Measurements from ENCODE around the gene ARAP2. TPM values are rescaled to one million over a fixed set of nuclear protein-coding genes. Genes with fewer than 3 reads are reported as not detected.

The ARAP2 gene
- 10 to 100 TPM; 63.7 to 70.3 TPM for total RNA-seq

- H3K27me3 Mint-ChIP-seq: peaks cover 5% of the 10 kb centered on the region
- peak; percentile 81 for ATAC-seq (ENCODE audit: low read depth)
- peaks cover 17% of the 10 kb centered on the region for H3K36me3 Mint-ChIP-seq
- peak; percentile 85 for DNase-seq
- POLR2A ChIA-PET: interaction anchor here (0.5 to 4.3 kb wide), 18 partner anchors 10 to 155 kb away, joined by 3 to 47 read pairs (median 4); no protein-coding TSS in a partner anchor
- peak within 1 kb of the TSS; percentile 80 for H3K27ac Mint-ChIP-seq
- H3K4me3 Mint-ChIP-seq: peak within 1 kb of the TSS; percentile 82
- peaks cover 20% of the 10 kb centered on the region for H3K4me1 Mint-ChIP-seq
- H3K9me3 Mint-ChIP-seq: peaks cover under 1% of the 10 kb centered on the region
These were observed at the start of gene ARAP2 for GRCh38 chr4:36244257-36245082. Gene ARAP2 (minus strand): TSS chr4:36244514. CDS start chr4:36229486, 15,028 bp downstream.

- Mint-ChIP-seq H3K4me1 (peaks cover 8% of the 10 kb centered on the region), H3K4me3 (no peak overlapping the region), H3K27ac (no peak overlapping the region), H3K9me3 (peaks cover 6% of the 10 kb centered on the region), H3K27me3 (peaks cover 12% of the 10 kb centered on the region), H3K36me3 (peaks cover 7% of the 10 kb centered on the region)
- no peak for DNase-seq
- ATAC-seq (ENCODE audit: low read depth): no peak
- POLR2A ChIA-PET: no interaction called here
These were observed 48.4 kb upstream of the ARAP2 start for GRCh38 chr4:36292556-36293188.

GRCh38 chr4:36290641-36291040, 46.3 kb upstream of the ARAP2 start:
- H3K27ac Mint-ChIP-seq: no peak overlapping the region
- DNase-seq (no peak), ATAC-seq (ENCODE audit: low read depth) (no peak)
- peaks cover 24% of the 10 kb centered on the region for H3K4me1 Mint-ChIP-seq
- peaks cover 13% of the 10 kb centered on the region for H3K36me3 Mint-ChIP-seq
- H3K4me3 Mint-ChIP-seq: no peak overlapping the region
- POLR2A ChIA-PET: no interaction called here
- H3K27me3 Mint-ChIP-seq: peaks cover 7% of the 10 kb centered on the region
- peaks cover 10% of the 10 kb centered on the region for H3K9me3 Mint-ChIP-seq

- Mint-ChIP-seq H3K27me3 (peaks cover 7% of the 10 kb centered on the region), H3K36me3 (peaks cover 18% of the 10 kb centered on the region), H3K9me3 (peaks cover 10% of the 10 kb centered on the region), H3K27ac (no peak overlapping the region), H3K4me1 (peaks cover 37% of the 10 kb centered on the region), H3K4me3 (no peak overlapping the region)
- no peak for DNase-seq
- POLR2A ChIA-PET: no interaction called here
- ATAC-seq (ENCODE audit: low read depth): no peak
These were observed 44.6 kb upstream of the ARAP2 start for GRCh38 chr4:36288731-36289426.

- ATAC-seq (ENCODE audit: low read depth): peak; percentile 32
- Mint-ChIP-seq H3K4me3 (peak overlapping the region; percentile 69), H3K27me3 (peaks cover 7% of the 10 kb centered on the region), H3K9me3 (peaks cover 16% of the 10 kb centered on the region), H3K36me3 (peaks cover 17% of the 10 kb centered on the region), H3K27ac (peak overlapping the region; percentile 93), H3K4me1 (peaks cover 35% of the 10 kb centered on the region)
- POLR2A ChIA-PET: interaction anchor here (0.7 to 2.3 kb wide), 7 partner anchors 12 to 99 kb away, joined by 3 to 14 read pairs (median 4); partner anchors contain the start of gene ARAP2
- no peak for DNase-seq
These were observed 42.2 kb upstream of the ARAP2 start for GRCh38 chr4:36286481-36286871.

- POLR2A ChIA-PET: interaction anchor here (0.7 to 2.3 kb wide), 8 partner anchors 11 to 100 kb away, joined by 3 to 14 read pairs (median 4); partner anchors contain the start of gene ARAP2
- no peak for DNase-seq
- H3K27me3 Mint-ChIP-seq: peaks cover 7% of the 10 kb centered on the region
- peaks cover 39% of the 10 kb centered on the region for H3K4me1 Mint-ChIP-seq
- peaks cover 20% of the 10 kb centered on the region for H3K36me3 Mint-ChIP-seq
- H3K27ac Mint-ChIP-seq: peak overlapping the region; percentile 93
- H3K9me3 Mint-ChIP-seq: peaks cover 13% of the 10 kb centered on the region
- peak overlapping the region; percentile 69 for H3K4me3 Mint-ChIP-seq
- peak; percentile 99 for ATAC-seq (ENCODE audit: low read depth)
These were observed 41.6 kb upstream of the ARAP2 start for GRCh38 chr4:36285784-36286480.

GRCh38 chr4:36283912-36284465, 39.7 kb upstream of the ARAP2 start:
- Mint-ChIP-seq H3K27me3 (peaks cover 2% of the 10 kb centered on the region), H3K27ac (peak overlapping the region; percentile 57), H3K4me1 (peaks cover 51% of the 10 kb centered on the region), H3K9me3 (peaks cover 13% of the 10 kb centered on the region), H3K4me3 (no peak overlapping the region), H3K36me3 (peaks cover 17% of the 10 kb centered on the region)
- ATAC-seq (ENCODE audit: low read depth) (no peak), DNase-seq (no peak)
- POLR2A ChIA-PET: interaction anchor here (1.1 kb wide), 1 partner anchor 40 kb away, joined by 3 read pairs; the partner anchor contains the start of gene ARAP2

- peaks cover 14% of the 10 kb centered on the region for H3K36me3 Mint-ChIP-seq
- ATAC-seq (ENCODE audit: low read depth) (no peak), DNase-seq (no peak)
- POLR2A ChIA-PET: no interaction called here
- peaks cover 9% of the 10 kb centered on the region for H3K9me3 Mint-ChIP-seq
- no peak overlapping the region for H3K27ac Mint-ChIP-seq
- H3K4me3 Mint-ChIP-seq: no peak overlapping the region
- peaks cover 5% of the 10 kb centered on the region for H3K27me3 Mint-ChIP-seq
- H3K4me1 Mint-ChIP-seq: peaks cover 54% of the 10 kb centered on the region
These were observed 38.3 kb upstream of the ARAP2 start for GRCh38 chr4:36282503-36283030.

GRCh38 chr4:36281384-36282106, 37.2 kb upstream of the ARAP2 start, which contains the start of gene DTHD1:
Gene DTHD1 (plus strand): TSS chr4:36281616. CDS start chr4:36281759, 143 bp downstream.
- POLR2A ChIA-PET: interaction anchor here (0.8 to 1.2 kb wide), 2 partner anchors 13 to 29 kb away, joined by 3 to 4 read pairs; no protein-coding TSS in a partner anchor
- Mint-ChIP-seq H3K36me3 (peaks cover 13% of the 10 kb centered on the region), H3K4me3 (no peak within 1 kb of the TSS), H3K4me1 (peaks cover 49% of the 10 kb centered on the region), H3K27me3 (peaks cover 5% of the 10 kb centered on the region), H3K27ac (no peak within 1 kb of the TSS), H3K9me3 (peaks cover 5% of the 10 kb centered on the region)
- no peak for ATAC-seq (ENCODE audit: low read depth)
- DNase-seq: no peak

- Mint-ChIP-seq H3K9me3 (peaks cover 5% of the 10 kb centered on the region), H3K27ac (no peak overlapping the region), H3K27me3 (peaks cover 5% of the 10 kb centered on the region), H3K4me1 (peaks cover 40% of the 10 kb centered on the region), H3K4me3 (no peak overlapping the region), H3K36me3 (peaks cover 10% of the 10 kb centered on the region)
- POLR2A ChIA-PET: no interaction called here
- ATAC-seq (ENCODE audit: low read depth): no peak
- no peak for DNase-seq
These were observed 36.2 kb upstream of the ARAP2 start for GRCh38 chr4:36280555-36280954.

GRCh38 chr4:36278789-36279188, 34.5 kb upstream of the ARAP2 start:
- POLR2A ChIA-PET: no interaction called here
- Mint-ChIP-seq H3K36me3 (peaks cover 6% of the 10 kb centered on the region), H3K4me1 (peaks cover 26% of the 10 kb centered on the region), H3K4me3 (no peak overlapping the region), H3K9me3 (peaks cover 5% of the 10 kb centered on the region), H3K27ac (no peak overlapping the region), H3K27me3 (peaks cover 5% of the 10 kb centered on the region)
- ATAC-seq (ENCODE audit: low read depth) (no peak), DNase-seq (no peak)

GRCh38 chr4:36277533-36277932, 33.2 kb upstream of the ARAP2 start:
- peaks cover 26% of the 10 kb centered on the region for H3K4me1 Mint-ChIP-seq
- POLR2A ChIA-PET: no interaction called here
- peaks cover 5% of the 10 kb centered on the region for H3K27me3 Mint-ChIP-seq
- no peak overlapping the region for H3K4me3 Mint-ChIP-seq
- DNase-seq: no peak
- H3K9me3 Mint-ChIP-seq: peaks cover 5% of the 10 kb centered on the region
- peaks cover 6% of the 10 kb centered on the region for H3K36me3 Mint-ChIP-seq
- no peak for ATAC-seq (ENCODE audit: low read depth)
- no peak overlapping the region for H3K27ac Mint-ChIP-seq
